GM18951 (cell line): Measurements from ENCODE around the gene SKIC8.

Experiments
- POLR2A ChIP-seq: IDR thresholded peaks from 4 replicates; pipeline ENCODE4 v1.6.1; 2011; ENCODE audit warnings: mild to moderate bottlenecking; ENCODE audit not compliant: insufficient read length, insufficient read depth; ENCODE audit errors: extremely low read depth
- in situ Hi-C: fragments of 300-500 bp; cut with MboI; formaldehyde crosslinking; loops from one replicate; pipeline ENCODE4 v1.12.0; 2022; ENCODE audit warnings: low sequenced_read_pairs, mixed read lengths, inconsistent platforms; ENCODE audit not compliant: unreplicated experiment

SKIC8 gene

GRCh38 chr15:78316283-78317083, 17.1 kb upstream of the SKIC8 start:
- in situ Hi-C loops: no loop called here
- TF ChIP-seq POLR2A: no peak

GRCh38 chr15:78315686-78316282, 16.4 kb upstream of the SKIC8 start:
- in situ Hi-C loops: no loop called here
- no peak for TF ChIP-seq POLR2A

- no peak for TF ChIP-seq POLR2A
- in situ Hi-C loops: no loop called here
Observed at GRCh38 chr15:78314181-78314581, 14.8 kb upstream of the SKIC8 start.

GRCh38 chr15:78313383-78313782, 14.0 kb upstream of the SKIC8 start:
- no peak for TF ChIP-seq POLR2A
- in situ Hi-C loops: no loop called here

GRCh38 chr15:78312957-78313356, 13.5 kb upstream of the SKIC8 start:
- TF ChIP-seq POLR2A: no peak
- in situ Hi-C loops: no loop called here

- in situ Hi-C loops: no loop called here
- TF ChIP-seq POLR2A: no peak
Observed at GRCh38 chr15:78312536-78312935, 13.1 kb upstream of the SKIC8 start.

- in situ Hi-C loops: no loop called here
- no peak for TF ChIP-seq POLR2A
Observed at GRCh38 chr15:78311292-78311691, 11.9 kb upstream of the SKIC8 start.

GRCh38 chr15:78308422-78309032, 9.1 kb upstream of the SKIC8 start:
- in situ Hi-C loops: no loop called here

GRCh38 chr15:78307976-78308375, 8.6 kb upstream of the SKIC8 start:
- TF ChIP-seq POLR2A: no peak
- in situ Hi-C loops: no loop called here

More at GRCh38 chr15:78308422-78309032, 9.1 kb upstream of the SKIC8 start:
- TF ChIP-seq POLR2A: no peak

GRCh38 chr15:78306176-78306774, 6.9 kb upstream of the SKIC8 start:
- in situ Hi-C loops: no loop called here
- no peak for TF ChIP-seq POLR2A

GRCh38 chr15:78304216-78305066, 5.0 kb upstream of the SKIC8 start:
- in situ Hi-C loops: no loop called here

GRCh38 chr15:78302579-78303312, 3.3 kb upstream of the SKIC8 start:
- in situ Hi-C loops: no loop called here
- no peak for TF ChIP-seq POLR2A

More at GRCh38 chr15:78304216-78305066, 5.0 kb upstream of the SKIC8 start:
- no peak for TF ChIP-seq POLR2A
